Right cardiac atrium (tissue), 5 donors: ENCODE results near the gene TEAD3. TPM values are rescaled to one million over a fixed set of nuclear protein-coding genes. Genes with fewer than 3 reads are reported as not detected.
A peak's percentile ranks its signal among the peaks of the same experiment; 100 is the strongest.

ENCODE experiments used
- ATAC-seq, 2 donors: fragments of 200-7000 bp; cut with Tn5 transposase; one replicate each; pipeline versions ENCODE4 v1.8.0 to v1.9.1; 2020; ENCODE audit warnings: moderate library complexity in 2 of 2, mild to moderate bottlenecking in 1 of 2
- DNase-seq, 3 donors: peaks; one replicate each; pipeline ENCODE4 v3.0.0-alpha.2; 2020
- H3K27ac ChIP-seq: one replicate; pipeline ENCODE4 v1.5.1; 2013; ENCODE audit warnings: mild to moderate bottlenecking, low read length, control low read depth, moderate library complexity
- H3K27me3 ChIP-seq: one replicate; pipeline ENCODE4 v1.6.1; 2013; ENCODE audit not compliant: control insufficient read depth, insufficient read depth
- H3K4me1 ChIP-seq: one replicate; pipeline ENCODE4 v1.6.1; 2013; ENCODE audit warnings: low read length; ENCODE audit not compliant: control insufficient read depth, insufficient read depth
- H3K4me3 ChIP-seq: one replicate; pipeline ENCODE4 v1.5.1; 2013; ENCODE audit warnings: low read length, control low read depth
- H3K9me3 ChIP-seq: one replicate; pipeline ENCODE4 v1.6.1; 2013; ENCODE audit warnings: low read length; ENCODE audit not compliant: control insufficient read depth
- WGBS: extraction: QIAGEN DNeasy Blood & Tissue Kit; methylation state at CpG from one replicate; pipeline ENCODE4 v1.1.7; 2013; 5-methylcytosine and 5-hydroxymethylcytosine counted together
- intact Hi-C, 4 donors: fragments of 100-400 bp; cut with DNase I; formaldehyde crosslinking; loops; one replicate each; pipeline versions ENCODE4 v1.11.0 to v1.14.0; 2022 to 2023
- polyA plus RNA-seq: library from polyadenylated mRNA; stranded (reverse); fragments of 200-250 nt; gene quantifications from one replicate; pipeline ENCODE4 v1.2.3, GENCODE V29; 2013
- total RNA-seq, 4 donors: library from RNA; stranded (reverse); fragmentation: NEBNext Ultra II Directional; extraction: Animal tissue kit (Norgen Biotek cat#: 25700); gene quantifications; one replicate each; pipeline ENCODE4 v1.2.1, GENCODE V29; 2021
- donor health status: healthy with polysubstance abuse.
- donor health status: DM: no; HTN: yes; CAD: no.
- donor health status: DM: no; HTN: no; CAD: no.
- donor health status: DM: no; HTN: yes; CAD: no; lungs with severe emphysema.
- donor health status: DM: yes; HTN: yes; CAD: no.

TEAD3 gene
- total and polyA plus RNA-seq, 5 donors: 27.0 to 50.1 (median 37.6) TPM

GRCh38 chr6:35457907-35458306 is 39.0 kb downstream of the TEAD3 start:
- 80% methylated on average over 4 of the region's 4 CpGs for WGBS
- no peak for ATAC-seq
- no peak overlapping the region for H3K27ac ChIP-seq
- H3K4me1 ChIP-seq: no peaks in the 10 kb centered on the region
- H3K9me3 ChIP-seq: no peaks in the 10 kb centered on the region
- no peaks in the 10 kb centered on the region for H3K27me3 ChIP-seq
- DNase-seq: no peak
- intact Hi-C loops: no loop called here
- no peak overlapping the region for H3K4me3 ChIP-seq

- 72% methylated on average over 9 of the region's 9 CpGs for whole genome bisulfite sequencing
- Histone ChIP-seq H3K27ac (no peak overlapping the region), H3K4me1 (no peaks in the 10 kb centered on the region), H3K27me3 (no peaks in the 10 kb centered on the region), H3K4me3 (no peak overlapping the region), H3K9me3 (no peaks in the 10 kb centered on the region)
- no peak for ATAC-seq
- intact Hi-C loops: loop anchor here in 2 of 4 donors (5.0 kb wide), 2 partner anchors 112 to 157 kb away; partner anchors contain the start of genes DEF6 (in 1 of the 2) and PPARD (in 1 of the 2)
- no peak for DNase-seq
Measured at GRCh38 chr6:35454391-35455110, 42.3 kb downstream of the TEAD3 start.

GRCh38 chr6:35453236-35453635 is 43.6 kb downstream of the TEAD3 start:
- H3K27me3 ChIP-seq: no peaks in the 10 kb centered on the region
- peak overlapping the region; percentile 38 for H3K4me3 ChIP-seq
- H3K4me1 ChIP-seq: no peaks in the 10 kb centered on the region
- H3K9me3 ChIP-seq: no peaks in the 10 kb centered on the region
- no peak overlapping the region for H3K27ac ChIP-seq
- intact Hi-C loops: loop anchor here in 2 of 4 donors (5.0 kb wide), 2 partner anchors 111 to 156 kb away; partner anchors contain the start of genes DEF6 (in 1 of the 2) and PPARD (in 1 of the 2)
- DNase-seq (no peak), ATAC-seq (no peak)
- WGBS: 14% methylated on average over 3 of the region's 3 CpGs

GRCh38 chr6:35452183-35453090 is 44.4 kb downstream of the TEAD3 start, which contains the start of gene FANCE:
FANCE (plus strand) TSS chr6:35452338; CDS start chr6:35452546, 208 bp downstream.
- H3K27me3 ChIP-seq: no peaks in the 10 kb centered on the region
- peak within 1 kb of the TSS; percentile 38 for H3K4me3 ChIP-seq
- DNase-seq (peak; percentile 94 to 98 (median 98)), ATAC-seq (peak; percentile 97 to 98)
- H3K27ac ChIP-seq: no peak within 1 kb of the TSS
- intact Hi-C loops: loop anchor here in 2 of 4 donors (5.0 kb wide), 2 partner anchors 110 to 155 kb away; partner anchors contain the start of genes DEF6 (in 1 of the 2) and PPARD (in 1 of the 2)
- no peaks in the 10 kb centered on the region for H3K9me3 ChIP-seq
- no peaks in the 10 kb centered on the region for H3K4me1 ChIP-seq
- WGBS: under 1% methylated on average over 87 of the region's 87 CpGs

GRCh38 chr6:35451354-35452182 is 45.3 kb downstream of the TEAD3 start:
- intact Hi-C loops: loop anchor here in 2 of 4 donors (5.0 kb wide), 2 partner anchors 109 to 154 kb away; partner anchors contain the start of genes DEF6 (in 1 of the 2) and PPARD (in 1 of the 2)
- Histone ChIP-seq H3K9me3 (no peaks in the 10 kb centered on the region), H3K27me3 (no peaks in the 10 kb centered on the region), H3K4me3 (peak overlapping the region; percentile 38), H3K27ac (no peak overlapping the region), H3K4me1 (no peaks in the 10 kb centered on the region)
- DNase-seq (peak in 1 of 3 donors; percentile 70), ATAC-seq (no peak)
- WGBS: 13% methylated on average over 20 of the region's 20 CpGs

- no peak overlapping the region for H3K4me3 ChIP-seq
- no peak overlapping the region for H3K27ac ChIP-seq
- H3K9me3 ChIP-seq: no peaks in the 10 kb centered on the region
- H3K27me3 ChIP-seq: no peaks in the 10 kb centered on the region
- H3K4me1 ChIP-seq: no peaks in the 10 kb centered on the region
- intact Hi-C loops: loop anchor here in 3 of 4 donors (2.0 to 5.0 kb wide), 2 partner anchors 107 kb away; partner anchors contain the start of gene PPARD (in 3 of the 3)
- ATAC-seq (peak; percentile 59 to 63), DNase-seq (peak in 1 of 3 donors; percentile 67)
- WGBS: 32% methylated on average over 14 of the region's 14 CpGs
Measured at GRCh38 chr6:35449287-35449881, 47.5 kb downstream of the TEAD3 start.

- ATAC-seq (no peak), DNase-seq (no peak)
- WGBS: 71% methylated on average over 7 of the region's 7 CpGs
- H3K27me3 ChIP-seq: no peaks in the 10 kb centered on the region
- no peak overlapping the region for H3K27ac ChIP-seq
- no peaks in the 10 kb centered on the region for H3K9me3 ChIP-seq
- H3K4me3 ChIP-seq: no peak overlapping the region
- H3K4me1 ChIP-seq: no peaks in the 10 kb centered on the region
- intact Hi-C loops: loop anchor here in 3 of 4 donors (2.0 to 5.0 kb wide), 2 partner anchors 105 to 106 kb away; partner anchors contain the start of gene PPARD (in 3 of the 3)
Measured at GRCh38 chr6:35448191-35448590, 48.7 kb downstream of the TEAD3 start.

GRCh38 chr6:35445691-35446090 is 51.2 kb downstream of the TEAD3 start:
- WGBS: 85% methylated on average over 7 of the region's 7 CpGs
- no peaks in the 10 kb centered on the region for H3K9me3 ChIP-seq

GRCh38 chr6:35443341-35444030 is 53.4 kb downstream of the TEAD3 start:
- H3K27me3 ChIP-seq: no peaks in the 10 kb centered on the region
- H3K9me3 ChIP-seq: no peaks in the 10 kb centered on the region
- no peaks in the 10 kb centered on the region for H3K4me1 ChIP-seq
- no peak for DNase-seq
- intact Hi-C loops: no loop called here
- peak in 1 of 2 donors; percentile 47 for ATAC-seq
- 74% methylated on average over 9 of the region's 9 CpGs for WGBS
- no peak overlapping the region for H3K27ac ChIP-seq
- no peak overlapping the region for H3K4me3 ChIP-seq

More at GRCh38 chr6:35445691-35446090, 51.2 kb downstream of the TEAD3 start:
- ATAC-seq: no peak
- no peaks in the 10 kb centered on the region for H3K27me3 ChIP-seq
- no peak overlapping the region for H3K4me3 ChIP-seq
- no peak overlapping the region for H3K27ac ChIP-seq
- DNase-seq: no peak
- intact Hi-C loops: loop anchor here in 1 of 4 donors (5.0 kb wide), 1 partner anchor 103 kb away; the partner anchor contains the start of gene PPARD
- no peaks in the 10 kb centered on the region for H3K4me1 ChIP-seq
